CD4-positive, alpha-beta T cell (primary cell): ENCODE measurements around the gene GRIPAP1. TPM values are rescaled to one million over a fixed set of nuclear protein-coding genes. Genes with fewer than 3 reads are reported as not detected.

Source experiments
- ATAC-seq: fragments of 200-7000 bp; cut with Tn5 transposase; one replicate; pipeline ENCODE4 v1.10.0; 2022; ENCODE audit warnings: mild to moderate bottlenecking; ENCODE audit not compliant: poor library complexity
- CTCF ChIA-PET: fragments of 350-600 bp; sonication (Branson Sonifier 250); formaldehyde crosslinking; loops from one replicate; lab custom pipeline; 2021; ENCODE audit warnings: antibody characterized with exemption, inconsistent platforms; lab: Charles Lee
- POLR2A ChIA-PET: fragments of 350-600 bp; sonication (Branson Sonifier 250); formaldehyde crosslinking; loops from one replicate; lab custom pipeline; 2021; ENCODE audit warnings: antibody characterized with exemption, inconsistent platforms; lab: Charles Lee
- DNase-seq, 14 experiments: peaks; one replicate each; pipeline ENCODE4 v3.0.0-alpha.2; 2013 to 2020; ENCODE audit warnings: mixed read lengths in 2 of 14
- H3K27ac ChIP-seq, 2 donors: one replicate each; pipeline versions ENCODE4 v1.5.1 to v1.7.0; 2013; ENCODE audit warnings: low read length in 2 of 2, low read depth in 1 of 2, mild to moderate bottlenecking in 1 of 2
- H3K27me3 ChIP-seq, 2 experiments: 1 replicate in 1 of 2; 2 replicates in 1 of 2; pipeline versions ENCODE4 v1.6.1 to v1.7.0; 2013; ENCODE audit warnings: low read length in 2 of 2, control low read depth in 1 of 2, mild to moderate bottlenecking in 1 of 2, moderate library complexity in 1 of 2; ENCODE audit not compliant: insufficient read depth in 2 of 2, control insufficient read depth in 1 of 2
- H3K36me3 ChIP-seq: one replicate; pipeline ENCODE4 v1.6.1; 2013; ENCODE audit warnings: low read length, control low read depth; ENCODE audit not compliant: insufficient read depth
- H3K4me1 ChIP-seq: one replicate; pipeline ENCODE4 v1.6.1; 2013; ENCODE audit warnings: low read length, control low read depth; ENCODE audit not compliant: insufficient read depth
- H3K4me3 ChIP-seq: one replicate; pipeline ENCODE4 v1.5.1; 2013; ENCODE audit warnings: mild to moderate bottlenecking, low read length, moderate library complexity
- H3K9me3 ChIP-seq, 2 experiments: 1 replicate in 1 of 2; 2 replicates in 1 of 2; pipeline versions ENCODE4 v1.6.1 to v1.7.0; 2013; ENCODE audit warnings: low read length in 2 of 2, mild to moderate bottlenecking in 2 of 2, control low read depth in 1 of 2, moderate library complexity in 1 of 2; ENCODE audit not compliant: control insufficient read depth in 1 of 2, insufficient read depth in 1 of 2
- H3K27ac Mint-ChIP-seq: one replicate; pipeline ENCODE4 v1.8.0; 2020; ENCODE audit warnings: mixed read lengths
- H3K27me3 Mint-ChIP-seq: one replicate; pipeline ENCODE4 v1.8.0; 2021; ENCODE audit warnings: mixed read lengths
- H3K36me3 Mint-ChIP-seq: one replicate; pipeline ENCODE4 v1.8.0; 2021; ENCODE audit warnings: low read depth, mixed read lengths
- H3K4me1 Mint-ChIP-seq: one replicate; pipeline ENCODE4 v1.8.0; 2021; ENCODE audit warnings: low read depth, mixed read lengths
- H3K4me3 Mint-ChIP-seq: one replicate; pipeline ENCODE4 v1.8.0; 2020; ENCODE audit warnings: mild to moderate bottlenecking, mixed read lengths
- H3K9me3 Mint-ChIP-seq: one replicate; pipeline ENCODE4 v1.8.0; 2020; ENCODE audit warnings: mixed read lengths
- CTCF ChIP-seq: fragments of 200-600 bp; IDR thresholded peaks from one replicate; pipeline ENCODE4 v1.8.0; 2022; ENCODE audit warnings: antibody characterized with exemption, mild to moderate bottlenecking
- intact Hi-C, 2 experiments: fragments of 100-400 bp; cut with DNase I in 1 of 2; cut with micrococcal nuclease in 1 of 2; formaldehyde crosslinking; loops; one replicate each; pipeline versions ENCODE4 v1.15.1 to v1.9.0; 2023 to 2025; cut with DNase I, micrococcal nuclease
- total RNA-seq, 174 experiments: library from RNA in 2 of 174; stranded (reverse) in 2 of 174; gene quantifications; one replicate each; pipeline ENCODE4 v1.2.3 and lab custom pipeline; 2021 to 2026

GRIPAP1 gene
- total RNA-seq, 2 experiments from 2014 or later: 100 to 101 TPM

DNA sequence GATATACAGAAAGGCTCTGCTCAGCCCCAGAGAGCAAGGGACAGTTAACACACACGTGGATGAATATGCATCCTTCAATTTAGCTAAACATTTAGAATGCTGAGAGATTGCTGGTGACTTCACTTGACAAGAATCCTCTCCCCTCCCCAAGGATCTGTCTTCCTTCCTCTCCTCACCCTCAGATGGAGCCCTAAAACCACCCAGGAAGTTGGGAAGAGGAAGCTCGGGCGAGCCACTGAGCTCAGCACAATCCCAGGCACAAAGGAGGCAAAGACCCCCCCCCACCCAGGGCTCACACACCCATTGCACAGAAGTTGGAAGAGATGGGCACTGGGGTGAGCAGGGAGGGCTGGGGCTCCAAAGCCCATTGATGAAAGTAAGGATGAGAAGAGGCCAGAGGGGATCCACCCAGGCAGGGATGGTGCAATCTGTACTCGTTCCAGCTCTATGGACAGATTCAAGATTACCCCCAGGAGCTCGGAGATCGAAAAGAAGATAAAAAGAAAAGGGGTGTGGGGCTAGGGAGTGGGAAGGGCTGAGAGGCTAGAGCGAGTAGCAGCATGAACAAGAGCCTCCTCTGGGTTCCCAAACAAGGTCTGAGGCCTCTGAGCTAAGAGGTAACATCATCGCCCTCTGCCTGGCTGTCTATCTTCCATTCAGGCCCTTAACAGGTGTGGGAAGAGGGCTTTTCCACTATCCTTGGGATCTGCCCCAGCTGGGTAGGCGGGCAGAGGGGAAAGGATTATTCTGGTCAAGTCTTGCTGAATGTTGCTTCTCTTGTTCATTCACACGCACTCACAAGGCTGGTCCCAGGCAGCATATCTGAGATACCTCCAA lies 39.9 kb upstream of the GRIPAP1 start:
- ChIA-PET POLR2A (interaction anchor here (1.0 to 3.1 kb wide), 7 partner anchors 38 to 468 kb away, joined by 3 to 30 read pairs (median 10); partner anchors contain the start of genes GRIPAP1, OTUD5, RBM3 and TIMM17B), CTCF (no interaction called here)
- no peaks in the 10 kb centered on the region for H3K9me3 ChIP-seq
- H3K4me1 ChIP-seq: peaks cover 42% of the 10 kb centered on the region
- Mint-ChIP-seq H3K27ac (peak overlapping the region; percentile 94), H3K4me3 (peak overlapping the region; percentile 96), H3K9me3 (no peaks in the 10 kb centered on the region), H3K4me1 (peaks cover 39% of the 10 kb centered on the region), H3K36me3 (peaks cover 23% of the 10 kb centered on the region), H3K27me3 (no peaks in the 10 kb centered on the region)
- peaks cover 21% of the 10 kb centered on the region for H3K36me3 ChIP-seq
- peak overlapping the region; percentile 66 for H3K4me3 ChIP-seq
- H3K27me3 ChIP-seq: no peaks in the 10 kb centered on the region
- intact Hi-C loops: loop anchor here (2.0 to 5.0 kb wide), 10 partner anchors 33 to 235 kb away; partner anchors contain the start of genes GRIPAP1 (in 1 of the 2), OTUD5 (in 1 of the 2), PQBP1 (in 1 of the 2) and PRAF2 (in 1 of the 2)
- ATAC-seq (no peak), DNase-seq (peak in 3 of 14 experiments; percentile 14 to 28 (median 25))
- peak overlapping the region; percentile 84 to 88 for H3K27ac ChIP-seq
- no peak for TF ChIP-seq CTCF

- ATAC-seq: no peak
- intact Hi-C loops: loop anchor here (2.0 to 5.0 kb wide), 6 partner anchors 37 to 233 kb away; partner anchors contain the start of genes OTUD5 (in 1 of the 2), PQBP1 (in 1 of the 2), TIMM17B (in 1 of the 2) and WDR45 (in 1 of the 2)
- H3K36me3 Mint-ChIP-seq: peaks cover 23% of the 10 kb centered on the region
Measured at GRCh38 chrX:49040376-49040955, 38.4 kb upstream of the GRIPAP1 start.

More at GRCh38 chrX:49040376-49040955, 38.4 kb upstream of the GRIPAP1 start:
- Histone ChIP-seq H3K4me1 (peaks cover 42% of the 10 kb centered on the region), H3K9me3 (no peaks in the 10 kb centered on the region), H3K27ac (no peak overlapping the region), H3K27me3 (no peaks in the 10 kb centered on the region), H3K36me3 (peaks cover 22% of the 10 kb centered on the region), H3K4me3 (no peak overlapping the region)
- CTCF ChIA-PET: interaction anchor here (1.1 kb wide), 1 partner anchor 252 kb away, joined by 3 read pairs; no protein-coding TSS in a partner anchor
- Mint-ChIP-seq H3K4me3 (peak overlapping the region; percentile 66), H3K9me3 (no peaks in the 10 kb centered on the region), H3K27me3 (no peaks in the 10 kb centered on the region), H3K4me1 (peaks cover 39% of the 10 kb centered on the region), H3K27ac (peak overlapping the region; percentile 80)
- TF ChIP-seq CTCF: no peak
- no peak for DNase-seq
- POLR2A ChIA-PET: interaction anchor here (0.7 to 2.3 kb wide), 2 partner anchors 33 to 82 kb away, joined by 3 to 12 read pairs; partner anchors contain the start of genes OTUD5 and PRAF2
